H1 (cell line): ENCODE results near the gene MYH16. TPM values are rescaled to one million over a fixed set of nuclear protein-coding genes. Genes with fewer than 3 reads are reported as not detected.

Experiments used
- CTCF ChIA-PET: fragments of 300-600 bp; sonication (Branson Sonifier 250); formaldehyde crosslinking; loops from one replicate; lab custom pipeline; 2021; ENCODE audit not compliant: partially characterized antibody; lab: Charles Lee
- POLR2A ChIA-PET: fragments of 300-600 bp; sonication (Branson Sonifier 250); formaldehyde crosslinking; loops from one replicate; lab custom pipeline; 2021; ENCODE audit warnings: inconsistent platforms; ENCODE audit not compliant: partially characterized antibody; lab: Charles Lee
- DNase-seq, 2 experiments: peaks; one replicate each; pipeline versions ENCODE4 v3.0.0 to v3.0.0-alpha.2; 2010 to 2022; ENCODE audit warnings: low spot score in 2 of 2, low read depth in 1 of 2, mixed read lengths in 1 of 2
- FAIRE-seq: peaks from 2 replicates; lab custom pipeline; 2011; peaks lifted over from hg19 to GRCh38; lab: Jason Lieb, UNC
- H2AFZ ChIP-seq: 2 replicates; pipeline ENCODE4 v1.8.1; 2012; ENCODE audit warnings: low read length, inconsistent platforms
- H2AK5ac ChIP-seq: 2 replicates; pipeline ENCODE4 v1.6.1; 2013; ENCODE audit warnings: low read depth, low read length
- H2BK120ac ChIP-seq: replicated peaks from 2 replicates; pipeline ENCODE3; 2013; ENCODE audit warnings: low read depth, low read length, inconsistent platforms
- H2BK12ac ChIP-seq: 2 replicates; pipeline ENCODE4 v1.6.1; 2013; ENCODE audit warnings: low read depth, low read length
- H2BK15ac ChIP-seq: 2 replicates; pipeline ENCODE4 v1.6.1; 2013; ENCODE audit warnings: low read length
- H2BK20ac ChIP-seq: 2 replicates; pipeline ENCODE4 v1.6.1; 2013; ENCODE audit warnings: low read length
- H2BK5ac ChIP-seq: 2 replicates; pipeline ENCODE4 v1.6.1; 2013; ENCODE audit warnings: low read depth, low read length
- H3K14ac ChIP-seq: 2 replicates; pipeline ENCODE4 v1.6.1; 2013; ENCODE audit warnings: inconsistent platforms; ENCODE audit not compliant: insufficient read length
- H3K18ac ChIP-seq: 2 replicates; pipeline ENCODE4 v1.6.1; 2013; ENCODE audit warnings: low read length; ENCODE audit errors: extremely low read depth
- H3K23ac ChIP-seq: 2 replicates; pipeline ENCODE4 v1.6.1; 2013; ENCODE audit warnings: inconsistent platforms; ENCODE audit not compliant: insufficient read length
- H3K23me2 ChIP-seq: 2 replicates; pipeline ENCODE4 v1.6.1; 2013; ENCODE audit warnings: low read depth, low read length
- H3K27ac ChIP-seq: 2 replicates; pipeline ENCODE4 v1.6.1; 2011; ENCODE audit warnings: low read depth, low read length, inconsistent platforms
- H3K27me3 ChIP-seq, 4 experiments: replicated peaks in 1 of 4; 1 replicate in 1 of 4; 2 replicates in 3 of 4; pipeline versions ENCODE4 v1.6.1 to v1.8.1; 2011 to 2013; ENCODE audit warnings: low read length in 3 of 4, mild to moderate bottlenecking in 3 of 4, inconsistent platforms in 2 of 4, mixed read lengths in 2 of 4, moderate library complexity in 1 of 4; ENCODE audit not compliant: control insufficient read depth in 3 of 4, insufficient read depth in 3 of 4; ENCODE audit errors: extremely low read depth in 1 of 4
- H3K36me3 ChIP-seq, 4 experiments: 2 replicates each; pipeline versions ENCODE4 v1.6.1 to v1.8.1; 2011 to 2013; ENCODE audit warnings: mild to moderate bottlenecking in 4 of 4, low read length in 3 of 4, moderate library complexity in 2 of 4, control low read depth in 1 of 4, inconsistent platforms in 1 of 4; ENCODE audit not compliant: insufficient read depth in 4 of 4, control insufficient read depth in 2 of 4
- H3K4ac ChIP-seq: replicated peaks from 2 replicates; pipeline ENCODE3; 2013; ENCODE audit warnings: low read length, low read depth, mixed read lengths, inconsistent platforms; ENCODE audit not compliant: insufficient read length
- H3K4me1 ChIP-seq, 4 experiments: replicated peaks in 1 of 4; 1 replicate in 1 of 4; 2 replicates in 3 of 4; pipeline versions ENCODE4 v1.6.1 to v1.8.1; 2011 to 2013; ENCODE audit warnings: low read length in 3 of 4, inconsistent platforms in 2 of 4, mixed read lengths in 1 of 4; ENCODE audit not compliant: insufficient read depth in 4 of 4, control insufficient read depth in 3 of 4
- H3K4me2 ChIP-seq, 2 experiments: 2 replicates each; pipeline versions ENCODE4 v1.6.1 to v1.8.1; 2011 to 2013; ENCODE audit warnings: low read depth in 2 of 2, low read length in 2 of 2, control low read depth in 1 of 2, inconsistent platforms in 1 of 2, mild to moderate bottlenecking in 1 of 2; ENCODE audit not compliant: insufficient read depth in 1 of 2
- H3K4me3 ChIP-seq, 4 experiments: fragments of 200-600, 300-600 bp in 1 of 4; sonication (generic), shearing (Covaris generic), sonication (Bioruptor Twin) in 1 of 4; 2 replicates each; pipeline versions ENCODE4 v1.5.1 to v1.8.1; 2011 to 2016; ENCODE audit warnings: low read length in 4 of 4, low read depth in 3 of 4, control low read depth in 2 of 4, inconsistent platforms in 2 of 4, mild to moderate bottlenecking in 2 of 4, mixed read lengths in 1 of 4, moderate library complexity in 1 of 4; ENCODE audit not compliant: insufficient read depth in 2 of 4; ENCODE audit errors: extremely low read depth in 1 of 4
- H3K56ac ChIP-seq: replicated peaks from 2 replicates; pipeline ENCODE3; 2013; ENCODE audit warnings: low read depth, mild to moderate bottlenecking, mixed read lengths, low read length, inconsistent platforms; ENCODE audit not compliant: insufficient read length
- H3K79me1 ChIP-seq: 2 replicates; pipeline ENCODE4 v1.6.1; 2013; ENCODE audit warnings: low read depth, low read length, control low read depth
- H3K79me2 ChIP-seq, 2 experiments: 2 replicates each; pipeline versions ENCODE4 v1.6.1 to v1.8.1; 2012 to 2013; ENCODE audit warnings: low read length in 2 of 2, mild to moderate bottlenecking in 2 of 2, inconsistent platforms in 1 of 2; ENCODE audit not compliant: insufficient read depth in 2 of 2, control insufficient read depth in 1 of 2
- H3K9ac ChIP-seq, 4 experiments: replicated peaks in 1 of 4; 1 replicate in 1 of 4; 2 replicates in 3 of 4; pipeline versions ENCODE4 v1.6.1 to v1.8.1; 2011 to 2013; ENCODE audit warnings: low read depth in 3 of 4, low read length in 3 of 4, control low read depth in 2 of 4, mild to moderate bottlenecking in 2 of 4, moderate library complexity in 2 of 4, inconsistent platforms in 1 of 4; ENCODE audit errors: extremely low read depth in 1 of 4
- H3K9me3 ChIP-seq, 2 experiments: 2 replicates each; pipeline versions ENCODE4 v1.6.1 to v1.8.1; 2012 to 2013; ENCODE audit warnings: mild to moderate bottlenecking in 2 of 2, moderate library complexity in 2 of 2, control low read depth in 1 of 2, inconsistent platforms in 1 of 2, low read depth in 1 of 2, low read length in 1 of 2, mixed read lengths in 1 of 2; ENCODE audit not compliant: insufficient read depth in 2 of 2
- H4K20me1 ChIP-seq, 2 experiments: replicated peaks in 1 of 2; 2 replicates each; pipeline versions ENCODE3 to v1.8.1; 2011 to 2013; ENCODE audit warnings: inconsistent platforms in 2 of 2, low read length in 2 of 2, mild to moderate bottlenecking in 1 of 2; ENCODE audit not compliant: insufficient read depth in 2 of 2, control insufficient read depth in 1 of 2
- H4K5ac ChIP-seq: 2 replicates; pipeline ENCODE4 v1.6.1; 2013; ENCODE audit warnings: low read length, low read depth, mixed read lengths, inconsistent platforms; ENCODE audit not compliant: insufficient read length
- H4K8ac ChIP-seq: 2 replicates; pipeline ENCODE4 v1.8.0; 2013; ENCODE audit warnings: mild to moderate bottlenecking, moderate library complexity, low read length, inconsistent platforms; ENCODE audit not compliant: insufficient read depth; ENCODE audit errors: extremely low read depth
- H4K91ac ChIP-seq: replicated peaks from 2 replicates; pipeline ENCODE3; 2013; ENCODE audit warnings: low read length, mixed read lengths, inconsistent platforms; ENCODE audit not compliant: insufficient read length
- ATF2 ChIP-seq: IDR thresholded peaks from 2 replicates; pipeline ENCODE4 v1.6.1; 2012; ENCODE audit warnings: low read length, inconsistent platforms
- EGR1 ChIP-seq: IDR thresholded peaks from 2 replicates; pipeline ENCODE4 v1.6.1; 2011; ENCODE audit warnings: low read depth, low read length, borderline replicate concordance
- GTF2F1 ChIP-seq: IDR thresholded peaks from 2 replicates; pipeline ENCODE4 v1.6.1; 2012; ENCODE audit warnings: low read depth, low read length, improper control_type of control experiment, borderline replicate concordance
- HDAC6 ChIP-seq: IDR thresholded peaks from one replicate; pipeline ENCODE4 v1.7.1; 2012; ENCODE audit warnings: low read depth, mild to moderate bottlenecking, inconsistent platforms, low read length, moderate library complexity
- KDM5A ChIP-seq: fragments of 200-600 bp; IDR thresholded peaks from 2 replicates; pipeline ENCODE4 v1.7.1; 2012; ENCODE audit warnings: mild to moderate bottlenecking, low read length, inconsistent platforms, mixed read lengths
- NRF1 ChIP-seq: IDR thresholded peaks from 2 replicates; pipeline ENCODE4 v1.6.1; 2011; ENCODE audit warnings: mild to moderate bottlenecking, low read depth, low read length, improper control_type of control experiment
- SAP30 ChIP-seq: fragments of 300-600 bp; sonication (generic); IDR thresholded peaks from 2 replicates; pipeline ENCODE4 v1.7.1; 2012; ENCODE audit warnings: low read length, moderate library complexity, mild to moderate bottlenecking, inconsistent platforms; ENCODE audit not compliant: insufficient read depth, insufficient replicate concordance
- SIRT6 ChIP-seq: IDR thresholded peaks from one replicate; pipeline ENCODE4 v1.7.1; 2012; ENCODE audit warnings: low read length, inconsistent platforms
- SP4 ChIP-seq: IDR thresholded peaks from 2 replicates; pipeline ENCODE4 v1.6.1; 2012; ENCODE audit warnings: low read length, inconsistent platforms
- TAF1 ChIP-seq: IDR thresholded peaks from 2 replicates; pipeline ENCODE4 v1.6.1; 2011; ENCODE audit warnings: mild to moderate bottlenecking, low read depth, low read length
- TCF12 ChIP-seq: IDR thresholded peaks from 2 replicates; pipeline ENCODE4 v1.6.1; 2011; ENCODE audit warnings: low read depth, mild to moderate bottlenecking, low read length
- WGBS, 2 experiments: shearing (Covaris generic) in 1 of 2; methylation state at CpG; one replicate each; pipeline versions ENCODE4 v1.1.6 to v1.1.7; 2013 to 2015; ENCODE audit warnings: low lambda C conversion rate in 2 of 2, mixed read lengths in 2 of 2, inconsistent platforms in 1 of 2, low coverage in 1 of 2, missing lambda C conversion rate in 1 of 2; ENCODE audit not compliant: insufficient replicate concordance in 2 of 2, insufficient coverage in 1 of 2, insufficient read length in 1 of 2; ENCODE audit errors: extremely low coverage in 1 of 2, missing lambda C conversion rate in 1 of 2; 5-methylcytosine and 5-hydroxymethylcytosine counted together
- polyA plus RNA-seq, 7 experiments: library from polyadenylated mRNA; depleted of rRNA in 3 of 7; stranded (reverse) in 5 of 7; unstranded in 2 of 7; fragments of >200 nt in 5 of 7; fragments of 200-250 nt in 2 of 7; gene quantifications; 1 replicate in 5 of 7; 2 replicates in 1 of 7; 4 replicates in 1 of 7; pipeline versions ENCODE4 v1.2.1 to v1.2.3, GENCODE V29; 2011 to 2013; ENCODE audit warnings: missing spikeins in 2 of 7, mixed read lengths in 2 of 7
- total RNA-seq: library from RNA; stranded (reverse); fragmentation: NEBNext Ultra II Directional; extraction: Animal tissue kit (Norgen Biotek cat#: 25700); gene quantifications from 2 replicates; pipeline ENCODE4 v1.2.1, GENCODE V29; 2021
- TF ChIP-seq, protein P1 (sequence below): IDR thresholded peaks from 2 replicates; pipeline ENCODE4 v1.6.1; 2011; ENCODE audit warnings: low read depth, mild to moderate bottlenecking, low read length; ENCODE audit not compliant: insufficient read depth

MYH16 gene
- total and polyA plus RNA-seq, 2 of the 8 experiments (the other 6 are each of a cell fraction or from before 2014, with no cell fraction given) = not detected

GRCh38 chr7:99344061-99344647 is 71.5 kb downstream of the MYH16 start:
- Histone ChIP-seq H3K9ac (no peak overlapping the region), H4K8ac (no peak overlapping the region), H4K5ac (no peak overlapping the region), H2BK20ac (no peak overlapping the region), H2BK5ac (no peak overlapping the region), H3K14ac (no peak overlapping the region), H3K18ac (no peak overlapping the region), H3K79me1 (no peaks in the 10 kb centered on the region), H3K36me3 (peaks cover 4 to 30% (median 22%) of the 10 kb centered on the region in 4 experiments), H3K9me3 (no peaks in the 10 kb centered on the region), H2BK15ac (no peak overlapping the region), H3K27me3 (no peaks in the 10 kb centered on the region), H4K91ac (no peak overlapping the region), H3K79me2 (no peaks in the 10 kb centered on the region), H2BK12ac (no peak overlapping the region), H2AK5ac (no peak overlapping the region), H2BK120ac (no peak overlapping the region), H2AFZ (no peak overlapping the region), H3K27ac (no peak overlapping the region), H3K23ac (no peak overlapping the region), H3K56ac (no peak overlapping the region), H3K4me1 (no peaks in the 10 kb centered on the region), H3K23me2 (no peaks in the 10 kb centered on the region), H3K4me3 (no peak overlapping the region), H3K4ac (no peak overlapping the region), H4K20me1 (no peaks in the 10 kb centered on the region), H3K4me2 (no peak overlapping the region)
- 89% methylated on average over 13 of the region's 13 CpGs; no CpG with 5 or more reads in 1 of the 2 experiments for WGBS, 2 experiments
- no peak for FAIRE-seq
- ChIA-PET CTCF (interaction anchor here (0.6 kb wide), 2 partner anchors 62 to 70 kb away, joined by 3 read pairs; no protein-coding TSS in a partner anchor), POLR2A (no interaction called here)
- DNase-seq = no peak
- TF ChIP-seq SP4 (no peak), NRF1 (no peak), HDAC6 (no peak), ATF2 (no peak), SAP30 (no peak), TAF1 (no peak), GTF2F1 (no peak), SIRT6 (no peak), KDM5A (no peak), TCF12 (no peak), EGR1 (no peak)
- TF ChIP-seq, protein P1, sequence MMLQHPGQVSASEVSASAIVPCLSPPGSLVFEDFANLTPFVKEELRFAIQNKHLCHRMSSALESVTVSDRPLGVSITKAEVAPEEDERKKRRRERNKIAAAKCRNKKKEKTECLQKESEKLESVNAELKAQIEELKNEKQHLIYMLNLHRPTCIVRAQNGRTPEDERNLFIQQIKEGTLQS = no peak
